HG02840 (cell line): Measurements from ENCODE around the gene CTCFL.

Source experiments
- ATAC-seq: cut with Tn5 transposase; IDR thresholded peaks from one replicate; pipeline ENCODE4 v1.9.1; 2021; ENCODE audit warnings: mild to moderate bottlenecking, moderate library complexity, moderate number of reproducible peaks; ENCODE audit not compliant: unreplicated experiment, low FRiP score

Gene CTCFL

GRCh38 chr20:57469418-57470211, 55.3 kb downstream of the CTCFL start:
- no peak for ATAC-seq

GRCh38 chr20:57468523-57469417, 56.2 kb downstream of the CTCFL start:
- no peak for ATAC-seq

GRCh38 chr20:57467742-57468141, 57.2 kb downstream of the CTCFL start:
- no peak for ATAC-seq

DNA sequence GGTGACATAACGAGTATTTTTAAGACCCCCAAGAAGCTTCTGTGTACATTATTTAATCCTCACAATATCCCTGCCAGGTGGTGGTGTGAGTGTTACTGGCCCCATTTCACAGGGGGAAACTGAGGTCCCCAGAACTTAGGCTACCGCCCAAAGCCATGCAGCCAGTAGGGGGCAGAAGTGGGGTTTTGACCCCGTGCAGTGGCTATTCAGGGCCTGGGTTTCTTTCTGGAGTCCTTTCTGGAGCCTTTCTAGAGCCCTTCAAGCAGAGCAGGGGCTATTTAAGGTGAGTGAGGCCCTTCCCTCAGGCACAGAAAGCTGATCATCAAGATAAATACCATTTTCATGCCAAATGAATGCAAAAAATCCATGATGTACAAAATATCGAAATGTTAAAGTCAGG, 59.0 kb downstream of the CTCFL start:
- no peak for ATAC-seq

DNA sequence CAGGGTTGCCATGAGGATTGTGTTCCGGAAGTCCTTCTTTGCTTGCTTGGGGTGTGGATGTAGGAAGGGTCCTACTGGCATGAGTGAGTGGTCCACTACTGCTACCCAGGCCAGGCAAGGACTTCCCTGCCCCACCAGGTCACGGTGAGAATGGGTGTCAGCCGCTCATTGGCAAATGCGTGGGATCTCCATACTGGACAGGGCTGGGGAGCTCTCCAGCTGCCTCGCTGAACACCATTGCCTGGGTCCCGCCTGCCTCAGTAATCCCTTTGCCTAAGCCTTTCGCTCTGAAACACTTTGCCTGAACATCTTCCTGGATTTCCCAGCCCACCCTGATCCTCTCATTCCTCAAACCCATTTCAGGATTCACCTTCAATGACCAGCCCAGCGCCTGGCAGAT, 59.5 kb downstream of the CTCFL start:
- ATAC-seq, result no peak

DNA sequence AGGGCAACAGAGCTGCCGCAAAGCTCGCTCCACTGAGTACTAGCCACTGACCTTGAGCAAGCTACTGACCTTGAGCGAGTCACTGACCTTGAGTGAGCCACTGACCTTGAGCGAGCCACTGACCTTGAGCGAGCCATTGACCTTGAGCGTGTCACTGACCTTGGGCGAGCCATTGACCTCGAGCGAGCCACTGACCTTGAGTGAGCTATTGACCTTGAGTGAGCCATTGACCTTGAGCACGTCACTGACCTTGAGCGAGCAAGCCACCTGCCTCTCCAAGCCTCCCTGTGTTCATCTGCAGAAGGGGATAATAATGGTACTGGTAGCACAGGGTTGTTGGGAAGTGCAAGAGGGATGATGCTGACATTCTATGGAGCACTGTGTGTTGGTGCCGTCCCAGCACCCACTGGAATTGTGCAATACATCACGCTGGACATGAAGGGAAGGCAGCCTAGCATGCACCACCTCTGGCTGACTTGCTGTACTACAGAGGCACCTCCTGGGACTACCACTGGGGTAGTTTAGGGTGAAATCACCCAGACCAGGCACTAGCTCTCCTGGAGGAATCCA, 60.2 kb downstream of the CTCFL start:
- no peak for ATAC-seq

GRCh38 chr20:57462781-57463180, 62.2 kb downstream of the CTCFL start:
- ATAC-seq, result no peak

GRCh38 chr20:57461726-57462125, 63.2 kb downstream of the CTCFL start:
- ATAC-seq, result no peak

GRCh38 chr20:57460781-57461465, 64.0 kb downstream of the CTCFL start:
- ATAC-seq, result no peak

DNA sequence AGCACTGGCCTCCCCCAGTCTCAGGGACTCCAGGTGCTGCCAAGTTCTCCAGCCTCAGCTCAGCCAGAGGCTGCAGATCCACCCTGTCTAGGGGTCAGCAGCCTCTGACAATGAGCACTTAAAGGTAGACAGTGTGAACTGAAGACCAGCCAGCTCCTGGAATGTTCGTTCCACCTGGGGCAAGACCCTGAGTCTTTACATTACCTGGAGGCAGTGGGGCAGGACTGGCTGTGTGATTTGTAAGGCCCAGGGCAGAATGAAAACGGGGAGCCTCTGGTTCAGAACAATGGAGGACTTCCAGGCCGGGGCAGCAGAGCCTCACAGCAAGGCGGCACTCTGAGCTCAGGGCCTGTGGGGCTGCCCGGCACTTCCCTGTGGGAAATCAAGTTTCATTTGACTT, 65.0 kb downstream of the CTCFL start:
- ATAC-seq, result no peak

GRCh38 chr20:57459278-57459677, 65.7 kb downstream of the CTCFL start:
- no peak for ATAC-seq

DNA sequence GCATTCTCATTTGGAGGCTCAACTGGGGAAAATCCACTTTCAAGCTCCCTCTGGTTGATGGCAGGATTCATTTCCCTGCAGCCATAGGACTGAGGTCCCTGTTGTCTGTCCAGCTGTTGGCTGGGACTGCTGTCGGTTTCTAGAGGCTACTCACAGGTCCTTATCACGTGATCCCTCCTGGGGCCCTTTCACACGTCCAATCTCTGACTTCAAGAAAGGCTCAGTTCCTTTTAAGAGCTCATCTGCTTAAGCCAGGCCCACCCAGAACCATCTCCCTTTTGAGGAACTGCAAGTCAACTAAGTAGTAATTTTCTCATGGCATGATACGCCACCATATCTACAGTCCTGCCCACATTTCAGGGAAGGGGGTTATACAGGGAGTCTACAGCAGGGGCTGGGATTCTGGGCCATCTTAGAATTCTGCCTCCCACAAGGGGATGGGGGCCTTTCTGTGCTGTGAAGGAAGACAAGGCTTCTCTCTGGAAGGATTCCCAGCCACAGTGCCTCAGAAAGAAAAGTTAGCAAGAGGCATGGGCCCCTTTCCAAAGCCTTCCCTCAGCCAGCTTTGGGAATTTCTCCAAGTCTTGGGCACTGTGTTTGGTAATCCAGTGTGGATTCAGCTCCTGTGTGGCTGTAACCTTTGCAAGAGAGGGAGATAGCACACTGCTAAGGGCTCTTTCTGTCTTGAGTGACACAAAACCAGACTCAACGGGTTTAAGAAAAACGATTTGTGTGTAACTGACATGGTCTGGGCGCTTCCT, 66.4 kb downstream of the CTCFL start:
- no peak for ATAC-seq

GRCh38 chr20:57457243-57458095, 67.5 kb downstream of the CTCFL start:
- no peak for ATAC-seq

- ATAC-seq, result no peak
Measured at GRCh38 chr20:57456116-57456515, 68.8 kb downstream of the CTCFL start.

GRCh38 chr20:57455386-57455785, 69.6 kb downstream of the CTCFL start:
- ATAC-seq, result no peak

DNA sequence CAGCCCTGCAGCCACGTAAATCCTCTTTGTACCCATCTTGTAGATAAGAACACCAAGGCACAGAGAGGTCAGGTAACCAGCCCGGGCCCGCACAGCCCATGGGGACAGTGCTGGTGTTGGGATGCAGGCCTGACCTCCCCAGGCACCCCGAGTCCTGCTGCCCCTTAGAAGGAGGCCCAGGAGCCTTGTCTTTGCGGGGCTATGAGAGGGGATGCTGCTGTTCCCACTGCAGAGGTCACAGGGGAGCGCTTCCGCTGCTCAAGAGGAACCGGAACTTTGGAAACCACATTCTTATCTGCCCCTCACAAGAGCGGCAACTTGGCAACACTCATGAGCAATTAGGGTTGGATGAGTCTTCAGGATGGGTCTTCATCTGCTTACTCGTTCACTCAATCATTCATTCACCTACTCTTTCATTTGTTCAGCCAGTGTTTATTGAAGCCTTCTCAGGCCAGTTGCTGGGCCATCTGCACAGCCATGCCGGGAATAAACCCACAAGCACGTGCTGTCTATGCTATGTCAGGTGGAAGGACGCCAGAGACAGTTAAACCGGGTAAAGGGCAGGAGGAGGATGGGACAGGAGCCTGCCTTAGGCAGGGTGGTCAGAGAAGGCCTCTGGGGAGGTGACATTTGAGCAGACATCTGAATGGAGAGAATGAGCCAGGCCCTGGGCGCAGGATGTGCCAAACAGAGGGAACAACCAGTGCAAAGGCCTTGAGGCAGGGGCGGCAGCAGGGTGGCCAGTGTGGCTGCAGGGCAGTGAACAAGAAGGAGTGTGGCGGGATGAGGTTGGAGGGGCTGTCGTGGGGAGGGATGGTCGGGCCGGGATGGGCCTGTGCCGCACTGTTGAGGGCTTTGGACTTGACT, 72.9 kb downstream of the CTCFL start:
- ATAC-seq, result no peak

DNA sequence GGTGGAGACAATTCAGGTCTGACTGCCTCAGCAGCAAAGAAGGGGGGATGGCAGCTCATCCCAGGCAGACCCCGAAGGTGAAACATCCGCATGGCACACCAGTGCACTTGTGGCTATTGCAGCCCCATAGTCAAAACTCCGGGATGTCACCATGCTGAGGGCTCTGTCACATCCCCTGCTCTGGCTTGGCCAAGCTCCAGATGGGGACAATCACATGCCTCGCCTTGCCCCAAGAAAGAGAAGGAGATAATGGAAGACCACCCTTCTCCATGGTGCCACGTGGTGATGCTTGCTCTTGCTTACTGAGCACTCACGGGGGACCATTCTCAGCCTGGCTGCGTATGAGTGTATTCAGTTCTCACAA, 73.5 kb downstream of the CTCFL start:
- ATAC-seq, result no peak

GRCh38 chr20:57450931-57451330, 74.0 kb downstream of the CTCFL start:
- no peak for ATAC-seq
